IPS DF 4.7 (cell line): ENCODE measurements around the gene SH2D7.

Source experiments
- DNase-seq: peaks from one replicate; pipeline ENCODE4 v3.0.0-alpha.2; 2013; ENCODE audit warnings: low spot score; ENCODE audit errors: extremely low read depth

Gene SH2D7

GRCh38 chr15:78103406-78104118 is 11.2 kb downstream of the SH2D7 start:
- DNase-seq = no peak

- DNase-seq = no peak
Observed at GRCh38 chr15:78104119-78104479, 11.7 kb downstream of the SH2D7 start.

- DNase-seq = no peak
Observed at GRCh38 chr15:78104566-78105475, 12.5 kb downstream of the SH2D7 start.

GRCh38 chr15:78105476-78106241 is 13.3 kb downstream of the SH2D7 start:
- DNase-seq = no peak

GRCh38 chr15:78107471-78107870 is 15.1 kb downstream of the SH2D7 start:
- DNase-seq = no peak

- no peak for DNase-seq
Observed at GRCh38 chr15:78108300-78109084, 16.1 kb downstream of the SH2D7 start.

- DNase-seq = no peak
Observed at GRCh38 chr15:78109156-78109555, 16.8 kb downstream of the SH2D7 start.

- no peak for DNase-seq
Observed at GRCh38 chr15:78110096-78110495, 17.7 kb downstream of the SH2D7 start.

GRCh38 chr15:78110916-78111475 is 18.6 kb downstream of the SH2D7 start:
- DNase-seq = no peak

- no peak for DNase-seq
Observed at GRCh38 chr15:78111788-78112187, 19.4 kb downstream of the SH2D7 start.

GRCh38 chr15:78112551-78112950 is 20.2 kb downstream of the SH2D7 start:
- no peak for DNase-seq

GRCh38 chr15:78120523-78120922 is 28.2 kb downstream of the SH2D7 start:
- no peak for DNase-seq

- no peak for DNase-seq
Observed at GRCh38 chr15:78125267-78125666, 32.9 kb downstream of the SH2D7 start.

- DNase-seq = no peak
Observed at GRCh38 chr15:78127882-78128281, 35.5 kb downstream of the SH2D7 start.

GRCh38 chr15:78129077-78129750 is 36.9 kb downstream of the SH2D7 start:
- no peak for DNase-seq

- DNase-seq = no peak
Observed at GRCh38 chr15:78129751-78130287, 37.5 kb downstream of the SH2D7 start.

GRCh38 chr15:78130466-78131294 is 38.3 kb downstream of the SH2D7 start:
- DNase-seq = no peak

GRCh38 chr15:78131295-78132061 is 39.1 kb downstream of the SH2D7 start, which contains the start of gene CIB2:
Gene CIB2, minus strand, starts transcription at chr15:78131445. Its CDS starts 230 bp downstream, at chr15:78131215.
- no peak for DNase-seq
